ENCODE results near the gene WDFY2. TPM values are rescaled to one million over a fixed set of nuclear protein-coding genes. Genes with fewer than 3 reads are reported as not detected.

WDFY2 gene
- total and polyA plus RNA-seq, 9 donors: 5.4 to 17.9 (median 12.6) TPM

GRCh38 chr13:51719394-51719793 lies 135.1 kb downstream of the WDFY2 start:
- H3K4me1 ChIP-seq (ENCODE audit: insufficient read depth): peaks cover 3% of the 10 kb centered on the region
- WGBS, 3 donors: 99 to 100% (median 100%) methylated on average over 1 of the region's 1 CpG
- intact Hi-C loops (cut with DNase I): no loop called here
- no peak for DNase-seq
- no peak overlapping the region for H3K4me3 ChIP-seq
- H3K36me3 ChIP-seq: no peaks in the 10 kb centered on the region
- no peaks in the 10 kb centered on the region for H3K27me3 ChIP-seq
- TF ChIP-seq CTCF (IDR thresholded peaks at IDR 0.05) (no peak), POLR2A (IDR thresholded peaks at IDR 0.05) (no peak), EP300 (IDR thresholded peaks at IDR 0.05) (no peak)
- no peak overlapping the region for H3K27ac ChIP-seq
- H3K9me3 ChIP-seq: no peaks in the 10 kb centered on the region

GRCh38 chr13:51721496-51721895 lies 137.2 kb downstream of the WDFY2 start:
- no peak overlapping the region for H3K4me3 ChIP-seq
- no peak for TF ChIP-seq POLR2A (IDR thresholded peaks at IDR 0.05)
- no peak for TF ChIP-seq CTCF (IDR thresholded peaks at IDR 0.05)
- no peak for TF ChIP-seq EP300 (IDR thresholded peaks at IDR 0.05)
- no peak overlapping the region for H3K27ac ChIP-seq
- intact Hi-C loops (cut with DNase I): loop anchor here in 2 of 4 donors (10.0 kb wide), 2 partner anchors 137 to 497 kb away; partner anchors contain the start of genes WDFY2 (in 2 of the 2) and FAM124A (in 1 of the 2)
- H3K27me3 ChIP-seq: no peaks in the 10 kb centered on the region
- no peaks in the 10 kb centered on the region for H3K9me3 ChIP-seq
- WGBS, 3 donors: 50 to 55% (median 55%) methylated on average over 3 of the region's 3 CpGs
- H3K4me1 ChIP-seq (ENCODE audit: insufficient read depth): peaks cover 5% of the 10 kb centered on the region
- DNase-seq: no peak
- no peaks in the 10 kb centered on the region for H3K36me3 ChIP-seq

GRCh38 chr13:51723529-51723928 lies 139.3 kb downstream of the WDFY2 start:
- 95 to 100% (median 98%) methylated on average over 6 of the region's 6 CpGs for WGBS, 3 donors
- intact Hi-C loops (cut with DNase I): loop anchor here in 2 of 4 donors (10.0 kb wide), 2 partner anchors 139 to 499 kb away; partner anchors contain the start of genes WDFY2 (in 2 of the 2) and FAM124A (in 1 of the 2)
- Histone ChIP-seq H3K4me1 (ENCODE audit: insufficient read depth) (peaks cover 6% of the 10 kb centered on the region), H3K27ac (no peak overlapping the region), H3K27me3 (no peaks in the 10 kb centered on the region), H3K36me3 (no peaks in the 10 kb centered on the region), H3K9me3 (no peaks in the 10 kb centered on the region), H3K4me3 (no peak overlapping the region)
- TF ChIP-seq CTCF (IDR thresholded peaks at IDR 0.05): no peak
- no peak for TF ChIP-seq EP300 (IDR thresholded peaks at IDR 0.05)
- no peak for TF ChIP-seq POLR2A (IDR thresholded peaks at IDR 0.05)
- DNase-seq: no peak

GRCh38 chr13:51724721-51725120 lies 140.5 kb downstream of the WDFY2 start:
- H3K36me3 ChIP-seq: no peaks in the 10 kb centered on the region

More at GRCh38 chr13:51724721-51725120, 140.5 kb downstream of the WDFY2 start:
- H3K4me1 ChIP-seq (ENCODE audit: insufficient read depth): peaks cover 9% of the 10 kb centered on the region
- H3K9me3 ChIP-seq: no peaks in the 10 kb centered on the region
- intact Hi-C loops (cut with DNase I): loop anchor here in 2 of 4 donors (5.0 to 10.0 kb wide), 3 partner anchors 140 to 500 kb away; partner anchors contain the start of genes WDFY2 (in 2 of the 2), FAM124A (in 1 of the 2) and INTS6 (in 1 of the 2)
- H3K27ac ChIP-seq: no peak overlapping the region
- no peak for DNase-seq
- TF ChIP-seq EP300 (IDR thresholded peaks at IDR 0.05) (no peak), POLR2A (IDR thresholded peaks at IDR 0.05) (no peak), CTCF (IDR thresholded peaks at IDR 0.05) (no peak)
- no peak overlapping the region for H3K4me3 ChIP-seq
- H3K27me3 ChIP-seq: no peaks in the 10 kb centered on the region
